Measurements from ENCODE around the gene MINDY3. TPM values are rescaled to one million over a fixed set of nuclear protein-coding genes. Genes with fewer than 3 reads are reported as not detected.

MINDY3 gene
- total RNA-seq, 1 donor from 2014 or later: 26.3 TPM

GRCh38 chr10:15792777-15793176 is 67.5 kb downstream of the MINDY3 start:
- peaks cover 30% of the 10 kb centered on the region for H3K36me3 Mint-ChIP-seq
- no peaks in the 10 kb centered on the region for H3K27me3 Mint-ChIP-seq
- H3K4me1 Mint-ChIP-seq (ENCODE audit: unreplicated experiment): peaks cover 17% of the 10 kb centered on the region
- no peak overlapping the region for H3K27ac Mint-ChIP-seq
- no peak for DNase-seq (ENCODE audit: extremely low spot score, unreplicated experiment)
- no peaks in the 10 kb centered on the region for H3K9me3 Mint-ChIP-seq
- TF ChIP-seq, protein P1, sequence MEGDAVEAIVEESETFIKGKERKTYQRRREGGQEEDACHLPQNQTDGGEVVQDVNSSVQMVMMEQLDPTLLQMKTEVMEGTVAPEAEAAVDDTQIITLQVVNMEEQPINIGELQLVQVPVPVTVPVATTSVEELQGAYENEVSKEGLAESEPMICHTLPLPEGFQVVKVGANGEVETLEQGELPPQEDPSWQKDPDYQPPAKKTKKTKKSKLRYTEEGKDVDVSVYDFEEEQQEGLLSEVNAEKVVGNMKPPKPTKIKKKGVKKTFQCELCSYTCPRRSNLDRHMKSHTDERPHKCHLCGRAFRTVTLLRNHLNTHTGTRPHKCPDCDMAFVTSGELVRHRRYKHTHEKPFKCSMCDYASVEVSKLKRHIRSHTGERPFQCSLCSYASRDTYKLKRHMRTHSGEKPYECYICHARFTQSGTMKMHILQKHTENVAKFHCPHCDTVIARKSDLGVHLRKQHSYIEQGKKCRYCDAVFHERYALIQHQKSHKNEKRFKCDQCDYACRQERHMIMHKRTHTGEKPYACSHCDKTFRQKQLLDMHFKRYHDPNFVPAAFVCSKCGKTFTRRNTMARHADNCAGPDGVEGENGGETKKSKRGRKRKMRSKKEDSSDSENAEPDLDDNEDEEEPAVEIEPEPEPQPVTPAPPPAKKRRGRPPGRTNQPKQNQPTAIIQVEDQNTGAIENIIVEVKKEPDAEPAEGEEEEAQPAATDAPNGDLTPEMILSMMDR (conservative IDR thresholded peaks at IDR 0.05): no peak
- H3K4me3 Mint-ChIP-seq: no peak overlapping the region

GRCh38 chr10:15791816-15792524 is 68.3 kb downstream of the MINDY3 start:
- Mint-ChIP-seq H3K9me3 (no peaks in the 10 kb centered on the region), H3K27me3 (no peaks in the 10 kb centered on the region), H3K4me3 (no peak overlapping the region), H3K36me3 (peaks cover 35% of the 10 kb centered on the region), H3K4me1 (ENCODE audit: unreplicated experiment) (peaks cover 14% of the 10 kb centered on the region), H3K27ac (no peak overlapping the region)
- TF ChIP-seq, protein P1 (conservative IDR thresholded peaks at IDR 0.05): no peak
- DNase-seq (ENCODE audit: extremely low spot score, unreplicated experiment): no peak

- peaks cover 10% of the 10 kb centered on the region for H3K4me1 Mint-ChIP-seq (ENCODE audit: unreplicated experiment)
- TF ChIP-seq, protein P1 (conservative IDR thresholded peaks at IDR 0.05): no peak
- no peaks in the 10 kb centered on the region for H3K9me3 Mint-ChIP-seq
- DNase-seq (ENCODE audit: extremely low spot score, unreplicated experiment): no peak
- H3K4me3 Mint-ChIP-seq: no peak overlapping the region
- H3K27ac Mint-ChIP-seq: no peak overlapping the region
- H3K27me3 Mint-ChIP-seq: no peaks in the 10 kb centered on the region
- H3K36me3 Mint-ChIP-seq: peaks cover 30% of the 10 kb centered on the region
Observed at GRCh38 chr10:15789793-15790525, 70.3 kb downstream of the MINDY3 start.

GRCh38 chr10:15787426-15787825 is 72.9 kb downstream of the MINDY3 start:
- Mint-ChIP-seq H3K27ac (no peak overlapping the region), H3K4me1 (ENCODE audit: unreplicated experiment) (peaks cover 10% of the 10 kb centered on the region), H3K27me3 (no peaks in the 10 kb centered on the region), H3K4me3 (no peak overlapping the region), H3K9me3 (no peaks in the 10 kb centered on the region), H3K36me3 (peaks cover 35% of the 10 kb centered on the region)
- TF ChIP-seq, protein P1 (conservative IDR thresholded peaks at IDR 0.05): no peak
- DNase-seq (ENCODE audit: extremely low spot score, unreplicated experiment): no peak

GRCh38 chr10:15784662-15785300 is 75.5 kb downstream of the MINDY3 start:
- H3K9me3 Mint-ChIP-seq: no peaks in the 10 kb centered on the region
- H3K4me1 Mint-ChIP-seq (ENCODE audit: unreplicated experiment): peaks cover 4% of the 10 kb centered on the region
- H3K27me3 Mint-ChIP-seq: no peaks in the 10 kb centered on the region
- H3K27ac Mint-ChIP-seq: peak overlapping the region; percentile 93
- H3K4me3 Mint-ChIP-seq: peak overlapping the region; percentile 61
- DNase-seq (ENCODE audit: extremely low spot score, unreplicated experiment): no peak
- peaks cover 35% of the 10 kb centered on the region for H3K36me3 Mint-ChIP-seq
- TF ChIP-seq, protein P1 (conservative IDR thresholded peaks at IDR 0.05): no peak
